DOHH2 (cell line): Measurements from ENCODE around the gene MIA.

Experiments used
- CTCF ChIP-seq: fragments of 200-600 bp; sonication (generic); IDR thresholded peaks from one replicate; pipeline ENCODE4 v1.5.1; 2014; ENCODE audit warnings: antibody characterized with exemption, mild to moderate bottlenecking, low read depth, low read length; ENCODE audit not compliant: poor library complexity, severe bottlenecking
- EZH2phosphoT487 ChIP-seq: fragments of 200-600 bp; sonication (generic); IDR thresholded peaks from 2 replicates; pipeline ENCODE4 v1.6.1; 2017; ENCODE audit warnings: borderline replicate concordance, mild to moderate bottlenecking, antibody characterized with exemption, low read length, moderate library complexity, mixed read lengths

GRCh38 chr19:40822161-40822560 lies 46.8 kb downstream of the MIA start:
- TF ChIP-seq CTCF (no peak), EZH2phosphoT487 (no peak)
